ENCODE measurements around the gene SLC25A21.

Gene SLC25A21

DNA sequence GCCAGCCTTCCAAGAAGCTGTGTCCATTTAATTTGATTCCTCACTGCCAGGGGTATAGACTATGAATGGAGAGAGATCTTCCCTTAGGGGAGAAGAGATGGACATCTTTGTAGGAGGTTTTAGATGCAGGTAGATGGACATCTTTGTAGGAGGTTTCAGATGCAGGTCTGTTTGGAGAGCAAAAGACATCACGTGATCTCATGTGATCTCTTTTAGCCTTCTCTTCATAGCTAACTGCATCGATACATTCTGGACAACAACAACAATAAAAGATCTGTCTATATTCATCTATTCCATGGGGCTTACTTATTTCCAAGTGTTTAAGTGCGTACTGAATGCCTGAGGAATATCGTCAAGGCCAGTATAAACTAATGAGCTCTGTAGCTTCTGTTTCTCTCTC is 347.6 kb downstream of the SLC25A21 start:
- no peak for TF ChIP-seq CTCF (IDR thresholded peaks at IDR 0.05; ENCODE audit: extremely low read depth, missing control alignments)
- no peak for DNase-seq (ENCODE audit: low spot score)

DNA sequence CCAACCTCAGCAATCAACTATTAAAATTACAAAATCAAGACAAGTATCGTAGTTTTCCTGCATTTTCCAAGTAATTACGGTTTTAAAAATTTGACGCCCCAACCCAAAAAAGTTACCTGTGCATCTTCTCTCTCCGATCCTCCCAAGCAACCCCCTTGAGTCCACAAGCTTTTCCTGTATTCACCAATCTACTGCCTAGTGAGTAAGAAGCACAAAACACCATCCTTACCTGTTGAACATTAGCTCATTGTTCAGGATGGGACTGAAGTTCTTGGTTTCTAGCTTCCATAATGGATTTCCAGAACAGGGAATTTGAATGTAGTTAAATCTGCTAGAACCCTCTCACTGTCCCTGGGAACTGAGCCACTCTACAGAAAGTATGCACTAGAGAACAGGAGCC is 348.8 kb downstream of the SLC25A21 start:
- DNase-seq (ENCODE audit: low spot score), result no peak
- no peak for TF ChIP-seq CTCF (IDR thresholded peaks at IDR 0.05; ENCODE audit: extremely low read depth, missing control alignments)

- TF ChIP-seq CTCF (IDR thresholded peaks at IDR 0.05; ENCODE audit: extremely low read depth, missing control alignments), result no peak
Measured at GRCh38 chr14:36822685-36823084, 349.7 kb downstream of the SLC25A21 start.

DNA sequence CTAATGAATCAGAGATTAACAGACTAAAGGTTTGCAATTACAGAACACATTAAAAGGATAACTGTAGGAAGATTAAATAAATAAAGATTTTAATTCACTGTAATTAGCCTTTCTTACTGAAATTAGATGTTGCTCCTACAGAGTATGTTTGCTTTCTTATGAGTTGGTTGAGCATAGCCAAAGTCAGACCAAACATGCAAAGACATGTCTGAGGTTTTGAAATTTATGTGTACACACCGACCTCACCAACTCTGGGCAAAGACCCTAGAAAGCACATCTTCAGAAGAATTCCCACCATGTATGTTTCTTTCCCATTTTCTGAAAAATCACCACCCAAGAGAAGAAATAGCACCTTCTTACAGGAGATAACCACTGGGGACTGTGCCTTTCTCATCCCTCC is 351.5 kb downstream of the SLC25A21 start:
- TF ChIP-seq CTCF (IDR thresholded peaks at IDR 0.05; ENCODE audit: extremely low read depth, missing control alignments), result no peak
- DNase-seq (ENCODE audit: low spot score), result no peak

More at GRCh38 chr14:36822685-36823084, 349.7 kb downstream of the SLC25A21 start:
- no peak for DNase-seq (ENCODE audit: low spot score)

DNA sequence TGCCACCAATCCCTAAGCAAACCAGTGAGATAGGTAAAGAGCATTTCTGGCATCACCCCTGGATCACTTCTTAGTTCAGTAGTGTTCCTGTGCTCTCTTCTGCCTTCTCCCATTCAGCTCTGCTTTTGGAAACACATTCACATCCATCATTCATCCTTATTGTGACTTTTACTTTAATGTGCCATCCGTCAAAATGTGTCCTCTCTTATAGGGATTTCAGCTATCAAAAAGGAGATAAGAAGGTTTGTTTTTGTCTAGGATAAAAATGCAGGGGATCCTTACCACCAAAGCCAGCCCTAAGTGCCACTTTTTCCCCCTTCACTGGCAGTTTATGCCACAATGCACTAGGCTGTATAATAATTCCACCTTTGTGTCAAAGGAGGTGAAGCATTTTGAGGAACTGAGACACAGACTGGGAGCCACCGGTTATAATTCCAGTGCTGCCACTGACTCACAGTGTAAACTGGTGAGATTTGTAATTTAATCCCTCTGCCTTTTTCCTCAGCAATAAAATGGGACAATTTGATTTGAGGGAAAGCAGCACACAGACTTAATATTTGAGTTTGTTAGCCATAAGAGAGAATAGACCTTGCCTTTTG is 352.2 kb downstream of the SLC25A21 start:
- DNase-seq (ENCODE audit: low spot score), result no peak
- TF ChIP-seq CTCF (IDR thresholded peaks at IDR 0.05; ENCODE audit: extremely low read depth, missing control alignments), result no peak

- no peak for DNase-seq (ENCODE audit: low spot score)
- TF ChIP-seq CTCF (IDR thresholded peaks at IDR 0.05; ENCODE audit: extremely low read depth, missing control alignments), result no peak
Measured at GRCh38 chr14:36818794-36819384, 353.5 kb downstream of the SLC25A21 start.

- no peak for DNase-seq (ENCODE audit: low spot score)
- TF ChIP-seq CTCF (IDR thresholded peaks at IDR 0.05; ENCODE audit: extremely low read depth, missing control alignments), result no peak
Measured at GRCh38 chr14:36818246-36818645, 354.2 kb downstream of the SLC25A21 start.

All from GM20000 (cell line).